Left hindlimb (tissue), 1 donor: ENCODE results near the gene EML2.
"Not testable (repeated sequence)": the region's sequence is repeated elsewhere in the genome, so short reads cannot be mapped to it uniquely, and the experiment has no call there.

Experiments used
- DNase-seq: peaks from one replicate; pipeline ENCODE4 v3.0.0-alpha.2; 2018

The EML2 gene

GRCh38 chr19:45650722-45651121 is 11.5 kb upstream of the EML2 start:
- no peak for DNase-seq

GRCh38 chr19:45646345-45646698 is 7.1 kb upstream of the EML2 start:
- no peak for DNase-seq

DNA sequence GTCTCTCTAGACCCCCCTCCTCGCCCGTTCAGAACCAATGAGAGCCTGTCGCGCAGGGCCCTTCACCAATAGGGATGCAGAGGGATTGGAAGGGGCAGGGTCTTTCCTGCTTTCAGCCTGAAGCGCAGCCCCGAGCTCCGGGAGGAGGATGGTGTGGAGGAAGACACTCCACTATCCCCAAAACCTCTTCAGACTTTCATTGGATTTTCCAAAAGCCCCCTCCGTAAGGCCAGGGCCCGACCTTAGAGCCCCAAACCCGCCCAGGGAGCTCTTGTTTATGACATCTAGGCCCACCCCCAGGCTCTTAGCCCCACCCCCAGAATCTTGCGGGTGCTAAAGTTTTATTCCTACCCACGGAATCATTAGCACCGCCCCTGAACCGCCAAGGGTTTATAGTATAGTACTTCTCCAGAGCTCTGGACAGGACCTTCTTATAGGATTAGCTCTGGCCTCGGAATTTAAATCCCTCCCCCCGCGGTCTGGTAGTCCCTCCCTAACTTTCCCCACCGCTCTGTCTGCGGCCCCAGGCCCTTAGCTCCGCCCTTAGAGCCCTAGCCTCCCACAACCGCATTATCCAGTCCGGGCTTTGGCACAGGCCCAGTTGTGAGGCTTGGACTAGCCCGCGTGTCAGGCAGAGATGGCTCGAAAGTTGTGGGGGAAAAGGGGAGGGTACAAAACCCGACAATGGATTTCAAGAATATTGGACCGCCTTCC is 6.6 kb upstream of the EML2 start:
- peak; percentile 87 for DNase-seq

GRCh38 chr19:45645068-45645630 is 6.0 kb upstream of the EML2 start:
- no peak for DNase-seq

DNA sequence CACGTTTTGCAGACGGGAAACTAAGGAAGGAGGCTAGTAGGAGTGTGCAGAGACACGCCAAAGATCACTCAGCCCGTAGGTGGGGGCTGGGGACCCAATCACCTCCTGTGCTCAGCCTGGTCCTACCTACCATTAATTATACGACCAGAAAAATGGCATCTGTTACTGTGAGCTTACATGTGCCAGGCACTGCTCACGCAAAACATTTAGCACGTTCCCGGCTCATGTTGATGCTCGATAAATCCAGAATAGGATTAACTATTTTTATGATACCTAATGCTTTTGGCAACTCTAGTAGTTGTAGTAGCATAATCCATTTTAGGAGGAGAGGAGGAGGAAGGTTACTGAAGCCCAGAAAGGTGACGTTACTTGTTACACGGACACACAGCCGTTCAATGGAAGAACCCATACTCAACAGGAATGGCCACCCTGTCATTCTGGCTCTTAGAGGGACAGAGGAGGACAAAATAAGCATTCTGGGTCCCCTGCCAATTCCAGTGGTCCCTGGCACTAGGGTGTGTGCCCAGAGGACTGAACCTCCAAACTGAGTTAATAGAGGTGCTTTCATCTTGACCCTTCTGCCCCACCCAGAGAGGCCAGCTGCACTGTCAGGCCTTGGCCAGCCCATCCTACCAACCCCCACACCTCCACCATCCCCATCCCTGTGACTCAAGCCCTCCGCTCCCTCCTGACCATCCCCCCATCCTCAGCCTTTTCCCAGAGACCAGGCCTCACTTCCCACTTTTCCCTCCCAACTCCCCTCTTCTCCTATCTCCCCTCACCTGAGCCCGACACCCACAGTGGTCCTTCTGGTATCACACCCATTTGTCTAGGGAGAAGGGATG is 5.0 kb upstream of the EML2 start:
- DNase-seq, result no peak

- peak; percentile 89 for DNase-seq
These were observed 4.1 kb upstream of the EML2 start for GRCh38 chr19:45643024-45643926.

DNA sequence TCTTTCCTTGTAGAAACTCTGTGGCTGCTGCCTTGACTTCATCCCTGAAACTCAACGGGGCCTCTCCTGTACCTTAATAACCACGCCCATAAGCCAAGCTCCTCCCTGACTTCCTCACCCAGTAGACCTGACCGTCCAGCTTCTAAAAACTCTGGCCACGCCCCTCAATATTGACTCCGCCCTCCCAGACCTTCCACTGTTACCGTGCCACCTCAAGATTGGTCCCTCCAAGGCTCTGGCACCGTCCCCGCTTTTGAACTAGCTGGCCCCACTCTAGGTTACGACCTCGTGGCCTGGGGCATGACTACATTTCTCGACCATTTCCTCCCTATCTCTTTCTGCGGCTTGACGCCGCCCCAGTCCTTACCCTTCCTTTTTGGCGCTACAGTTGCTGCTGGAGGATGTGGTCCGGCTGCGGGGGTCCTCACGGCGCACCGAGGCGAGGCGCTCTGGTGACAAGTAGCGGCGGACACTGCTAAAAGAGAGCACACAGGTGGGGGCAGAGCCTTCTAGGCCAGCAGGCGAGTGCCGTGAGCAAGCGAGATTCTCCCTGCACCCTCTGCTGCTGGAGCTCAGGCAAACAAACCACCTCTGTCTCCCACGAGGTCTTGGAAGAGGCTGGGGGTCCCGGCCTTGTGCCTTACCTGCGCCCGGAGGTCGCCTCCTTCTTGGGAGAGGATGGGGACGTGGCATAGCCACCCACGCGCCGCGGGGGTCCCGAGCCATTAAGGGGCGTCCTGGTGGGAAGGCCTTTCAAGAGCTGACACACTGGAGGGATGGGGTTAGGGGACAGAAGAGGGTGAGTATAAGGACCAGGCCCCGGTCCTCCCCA is 2.3 kb upstream of the EML2 start:
- DNase-seq, result peak; percentile 70

DNA sequence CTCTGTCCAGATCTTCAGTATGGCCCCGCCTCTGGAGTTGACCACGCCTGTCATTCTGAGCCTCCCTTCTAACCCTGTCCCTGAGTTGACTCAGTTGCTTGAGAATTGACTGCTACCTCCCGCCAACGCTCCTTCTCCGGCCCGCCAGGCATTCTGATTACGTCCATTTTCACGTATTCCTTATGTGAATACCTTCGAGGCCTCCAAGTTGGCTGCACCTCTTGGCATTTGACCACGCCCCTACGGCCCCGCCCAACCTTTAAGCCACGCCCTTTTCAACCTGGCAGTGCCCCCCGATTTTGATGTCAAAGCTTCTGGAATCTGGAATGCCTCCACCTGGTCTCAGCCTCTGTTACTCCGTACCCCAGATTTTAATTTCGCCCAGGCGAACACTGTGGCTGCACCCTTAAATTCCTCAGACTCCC is 1.7 kb upstream of the EML2 start:
- no peak for DNase-seq

DNA sequence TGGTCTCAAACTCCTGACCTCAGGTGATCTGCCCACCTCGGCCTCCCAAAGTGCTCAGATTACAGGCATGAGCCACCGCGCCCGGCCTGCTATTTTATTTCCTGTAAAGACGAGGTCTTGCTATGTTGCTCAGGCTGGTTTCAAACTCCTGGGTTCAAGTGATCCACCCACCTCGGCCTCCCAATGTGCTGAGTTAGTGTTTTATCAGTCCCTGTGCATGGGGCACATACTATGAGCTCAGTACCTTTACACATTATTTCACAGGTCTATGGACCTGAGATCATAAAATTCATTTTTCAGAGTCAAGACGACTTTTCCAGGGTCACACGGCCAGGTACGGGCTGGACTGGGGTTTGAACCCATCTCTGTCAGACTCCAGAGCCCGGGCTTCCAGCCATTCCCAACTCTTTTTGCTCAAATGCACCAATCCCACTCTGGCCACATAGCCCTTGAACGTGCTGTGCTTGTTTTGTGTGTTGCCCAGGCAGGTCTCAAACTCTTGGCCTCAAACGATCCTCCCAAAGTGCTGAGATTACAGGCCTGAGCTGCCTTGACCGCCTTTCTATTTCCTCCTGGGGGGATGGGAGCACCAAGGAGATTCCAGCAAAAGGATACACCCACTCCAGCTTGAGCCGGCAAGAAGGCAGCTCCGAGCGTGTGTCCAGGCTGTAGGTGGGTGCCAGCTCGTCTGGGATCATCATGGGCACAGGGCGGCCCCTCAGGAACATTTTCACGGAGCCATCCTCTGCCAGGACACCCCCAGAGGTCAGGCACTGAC is 1.1 kb downstream of the EML2 start:
- peak; percentile 40 for DNase-seq

- DNase-seq, result no peak
These were observed 2.3 kb downstream of the EML2 start for GRCh38 chr19:45636902-45637301.

DNA sequence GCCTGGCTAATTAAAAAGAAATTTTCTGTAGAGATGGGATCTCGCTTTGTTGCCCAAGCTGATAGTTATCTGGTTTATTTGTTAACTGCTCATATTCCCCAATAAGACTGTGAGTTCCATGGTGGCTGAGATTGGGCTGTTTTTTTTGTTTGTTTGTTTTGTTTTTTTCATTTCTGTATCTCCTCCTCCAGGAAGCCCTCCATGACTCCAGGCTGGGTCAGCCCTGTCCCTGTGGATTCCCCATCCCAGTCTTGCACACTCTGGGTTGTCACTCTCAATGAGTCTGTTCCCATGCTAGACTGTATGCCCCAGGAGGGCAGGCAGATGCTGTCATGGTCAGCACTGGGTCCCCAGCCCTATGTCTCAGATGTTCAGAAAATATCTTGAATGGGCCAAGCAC is 2.9 kb downstream of the EML2 start:
- DNase-seq, result no peak

GRCh38 chr19:45632468-45633196 is 6.6 kb downstream of the EML2 start:
- DNase-seq, result peak; percentile 70

- no peak for DNase-seq
These were observed 8.7 kb downstream of the EML2 start for GRCh38 chr19:45630463-45630862.

DNA sequence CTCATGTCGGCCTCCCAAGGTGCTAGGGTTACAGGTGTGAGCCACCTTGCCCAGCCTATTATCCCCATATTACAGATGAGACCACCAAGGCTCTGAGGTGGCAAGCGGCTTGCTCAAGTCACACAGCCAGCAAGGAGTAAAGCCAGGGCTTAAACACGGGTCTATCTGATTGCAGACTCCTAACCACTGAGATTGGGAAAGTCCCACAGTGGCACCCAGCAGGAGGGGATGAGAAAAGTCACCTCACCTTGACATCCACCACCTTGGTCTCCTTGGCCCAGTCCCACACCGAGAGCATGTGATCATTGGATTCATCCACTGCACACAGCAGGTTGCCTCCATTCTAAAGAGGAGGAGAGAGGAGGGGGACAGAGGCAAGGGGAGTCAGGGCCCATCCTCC is 9.5 kb downstream of the EML2 start:
- no peak for DNase-seq

DNA sequence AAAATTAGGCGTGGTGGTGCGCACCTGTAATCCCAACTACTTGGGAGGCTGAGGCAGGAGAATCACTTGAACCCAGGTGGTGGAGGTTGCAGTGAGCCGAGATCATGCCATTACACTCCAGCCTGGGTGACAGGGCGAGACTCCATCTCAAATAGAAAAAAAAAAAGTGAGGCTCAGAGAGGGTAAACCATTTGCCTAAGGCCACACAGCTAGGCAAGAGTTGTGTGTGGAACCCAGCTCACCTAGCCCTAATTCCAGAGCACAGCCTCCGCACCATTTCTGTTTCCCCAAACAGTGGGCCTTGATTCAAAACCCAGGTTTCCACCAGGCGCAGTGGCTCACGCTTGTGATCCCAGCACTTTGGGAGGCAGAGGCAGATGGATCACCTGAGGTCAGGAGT is 11.0 kb downstream of the EML2 start:
- DNase-seq, result not testable (repeated sequence)

- DNase-seq, result no peak
These were observed 15.2 kb downstream of the EML2 start for GRCh38 chr19:45623984-45624383.

DNA sequence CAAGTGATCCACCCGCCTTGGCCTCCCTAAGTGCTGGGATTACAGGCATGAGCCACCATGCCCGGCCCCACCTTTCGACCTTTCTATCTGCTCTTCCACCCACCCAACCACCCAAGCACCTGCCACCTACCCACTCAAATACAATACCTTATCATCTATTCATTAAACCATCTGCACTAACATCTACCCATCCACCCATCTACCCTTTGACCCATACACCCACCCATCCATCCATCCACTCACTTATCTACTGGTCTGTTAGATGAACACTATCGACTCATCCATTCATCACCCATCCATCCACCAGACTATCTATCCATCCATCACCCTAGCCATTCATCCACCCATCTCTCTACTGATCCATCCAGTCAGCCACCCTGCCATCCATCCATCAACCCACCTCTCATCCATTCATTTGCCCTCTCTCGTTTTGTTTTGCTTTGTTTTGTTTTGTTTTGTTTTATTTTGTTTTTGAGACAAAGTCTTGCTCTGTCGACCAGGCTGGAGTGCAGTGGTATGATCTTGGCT is 17.2 kb downstream of the EML2 start:
- no peak for DNase-seq

DNA sequence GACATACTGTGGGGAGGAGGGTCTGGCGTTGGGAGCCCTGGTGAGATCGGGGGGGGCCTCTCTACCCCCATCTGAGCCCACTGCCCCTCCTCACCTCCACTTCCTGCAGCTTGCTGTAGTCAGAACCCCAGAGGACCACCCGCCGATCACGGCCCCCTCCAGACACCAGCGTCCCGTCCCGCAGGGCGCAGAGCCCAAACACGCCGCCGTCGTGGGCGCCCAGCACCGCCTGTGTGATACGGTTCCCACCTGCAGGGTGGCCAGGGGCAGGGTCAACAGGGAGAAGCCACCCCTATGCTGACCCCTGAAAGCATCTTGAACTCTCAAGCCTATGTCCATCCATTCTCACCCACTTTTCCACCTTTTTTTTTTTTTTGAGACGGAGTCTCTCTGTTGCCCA is 17.8 kb downstream of the EML2 start:
- no peak for DNase-seq

- DNase-seq, result no peak
These were observed 22.5 kb downstream of the EML2 start for GRCh38 chr19:45616704-45617017.
